OCI-LY3 (cell line): ENCODE measurements around the gene MBD4.

Experiments used
- H2AFZ ChIP-seq: fragments of 200-600, 300-600 bp; shearing (Covaris generic); 2 replicates; pipeline ENCODE4 v1.6.0; 2014; ENCODE audit warnings: antibody characterized with exemption, low read depth, low read length
- H3K27ac ChIP-seq: fragments of 200-600, 300-600 bp; sonication (generic); 2 replicates; pipeline ENCODE4 v1.5.1; 2014; ENCODE audit warnings: mild to moderate bottlenecking, low read length, moderate library complexity, mixed read lengths
- H3K27me3 ChIP-seq: fragments of 200-600, 300-600 bp; sonication (generic); 2 replicates; pipeline ENCODE4 v1.6.1; 2014; ENCODE audit warnings: low read depth, low read length, mixed read lengths
- H3K36me3 ChIP-seq: fragments of 200-600, 300-600 bp; sonication (generic); replicated peaks from 2 replicates; pipeline ENCODE3; 2014; ENCODE audit warnings: low read depth, low read length, mixed read lengths
- H3K4me1 ChIP-seq: fragments of 300-600, 200-600 bp; sonication (generic); 2 replicates; pipeline ENCODE4 v1.6.1; 2014; ENCODE audit warnings: low read length, mixed read lengths
- H3K4me2 ChIP-seq: fragments of 200-600, 300-600 bp; sonication (generic); 2 replicates; pipeline ENCODE4 v1.6.1; 2014; ENCODE audit warnings: low read length, mixed read lengths
- H3K4me3 ChIP-seq: fragments of 300-600, 200-600 bp; sonication (generic); 2 replicates; pipeline ENCODE4 v1.5.1; 2014; ENCODE audit warnings: antibody characterized with exemption, mild to moderate bottlenecking, low read length, moderate library complexity
- H3K79me2 ChIP-seq: fragments of 300-600, 200-600 bp; shearing (Covaris generic); 2 replicates; pipeline ENCODE4 v1.6.1; 2014; ENCODE audit warnings: mild to moderate bottlenecking, low read length, mixed read lengths
- H3K9ac ChIP-seq: fragments of 300-600, 200-600 bp; shearing (Covaris generic); 2 replicates; pipeline ENCODE4 v1.6.0; 2014; ENCODE audit warnings: mild to moderate bottlenecking, low read length, moderate library complexity
- H3K9me3 ChIP-seq: fragments of 200-600, 300-600 bp; shearing (Covaris generic); 2 replicates; pipeline ENCODE4 v1.6.1; 2014; ENCODE audit warnings: low read length, mixed read lengths; ENCODE audit not compliant: insufficient read depth
- H4K20me1 ChIP-seq: fragments of 200-600, 300-600 bp; sonication (generic); 2 replicates; pipeline ENCODE4 v1.6.1; 2016; ENCODE audit warnings: low read length, mixed read lengths; ENCODE audit not compliant: insufficient read depth
- EZH2phosphoT487 ChIP-seq: fragments of 200-600 bp; shearing (Covaris generic); IDR thresholded peaks from 2 replicates; pipeline ENCODE4 v1.6.1; 2018; ENCODE audit warnings: antibody characterized with exemption, mixed run types, low read depth
- TF ChIP-seq, protein P1 (sequence below): fragments of 200-600, 300-600 bp; sonication (generic); IDR thresholded peaks from 2 replicates; pipeline ENCODE4 v1.5.1; 2014; ENCODE audit warnings: antibody characterized with exemption, low read length, low read depth

MBD4 gene

DNA sequence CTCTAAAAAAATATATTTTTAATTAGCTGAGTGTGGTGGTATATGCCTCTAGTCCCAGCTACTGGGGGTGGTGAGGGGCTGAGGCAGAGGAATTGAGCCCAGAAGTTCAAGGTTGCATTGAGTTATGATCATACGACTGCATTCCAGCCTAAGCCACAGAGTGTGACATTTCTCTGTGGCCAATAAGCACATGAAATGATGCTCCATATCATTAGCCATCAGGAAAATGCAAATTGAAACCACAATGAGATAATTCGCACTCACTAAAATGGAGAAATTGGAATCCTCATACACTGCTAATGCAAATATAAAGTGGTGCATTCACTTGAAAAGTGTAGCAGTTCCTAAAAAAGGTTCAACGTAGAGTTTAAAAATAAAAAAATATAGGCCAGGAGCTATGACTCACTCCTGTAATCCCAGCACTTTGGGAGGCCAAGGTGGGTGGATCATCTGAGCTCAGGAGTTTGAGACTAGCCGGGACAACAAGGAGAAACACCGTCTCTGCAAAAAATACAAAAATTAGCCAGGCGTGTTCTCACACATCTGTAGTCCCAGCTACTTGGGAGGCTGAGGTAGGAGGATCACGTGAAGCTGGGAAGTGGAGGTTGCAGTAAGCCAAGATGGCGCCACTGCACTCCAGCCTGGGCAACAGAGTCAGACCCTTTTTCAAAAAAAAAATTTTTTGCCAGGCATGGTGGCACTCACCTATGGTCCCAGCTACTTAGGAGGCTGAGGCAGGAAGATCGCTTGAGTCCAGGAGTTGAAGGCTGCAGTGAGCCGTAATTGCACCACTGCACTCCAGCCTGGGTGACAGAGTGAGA, 35.4 kb upstream of the MBD4 start:
- no peak overlapping the region for H3K27ac ChIP-seq
- no peak overlapping the region for H3K9ac ChIP-seq
- H2AFZ ChIP-seq = no peak overlapping the region
- H4K20me1 ChIP-seq = no peaks in the 10 kb centered on the region
- no peaks in the 10 kb centered on the region for H3K9me3 ChIP-seq
- H3K4me1 ChIP-seq = peaks cover 7% of the 10 kb centered on the region
- no peak overlapping the region for H3K4me2 ChIP-seq
- H3K79me2 ChIP-seq = no peaks in the 10 kb centered on the region
- no peaks in the 10 kb centered on the region for H3K36me3 ChIP-seq
- no peaks in the 10 kb centered on the region for H3K27me3 ChIP-seq
- TF ChIP-seq EZH2phosphoT487 = no peak
- TF ChIP-seq, protein P1, sequence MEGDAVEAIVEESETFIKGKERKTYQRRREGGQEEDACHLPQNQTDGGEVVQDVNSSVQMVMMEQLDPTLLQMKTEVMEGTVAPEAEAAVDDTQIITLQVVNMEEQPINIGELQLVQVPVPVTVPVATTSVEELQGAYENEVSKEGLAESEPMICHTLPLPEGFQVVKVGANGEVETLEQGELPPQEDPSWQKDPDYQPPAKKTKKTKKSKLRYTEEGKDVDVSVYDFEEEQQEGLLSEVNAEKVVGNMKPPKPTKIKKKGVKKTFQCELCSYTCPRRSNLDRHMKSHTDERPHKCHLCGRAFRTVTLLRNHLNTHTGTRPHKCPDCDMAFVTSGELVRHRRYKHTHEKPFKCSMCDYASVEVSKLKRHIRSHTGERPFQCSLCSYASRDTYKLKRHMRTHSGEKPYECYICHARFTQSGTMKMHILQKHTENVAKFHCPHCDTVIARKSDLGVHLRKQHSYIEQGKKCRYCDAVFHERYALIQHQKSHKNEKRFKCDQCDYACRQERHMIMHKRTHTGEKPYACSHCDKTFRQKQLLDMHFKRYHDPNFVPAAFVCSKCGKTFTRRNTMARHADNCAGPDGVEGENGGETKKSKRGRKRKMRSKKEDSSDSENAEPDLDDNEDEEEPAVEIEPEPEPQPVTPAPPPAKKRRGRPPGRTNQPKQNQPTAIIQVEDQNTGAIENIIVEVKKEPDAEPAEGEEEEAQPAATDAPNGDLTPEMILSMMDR = no peak
- no peak overlapping the region for H3K4me3 ChIP-seq

DNA sequence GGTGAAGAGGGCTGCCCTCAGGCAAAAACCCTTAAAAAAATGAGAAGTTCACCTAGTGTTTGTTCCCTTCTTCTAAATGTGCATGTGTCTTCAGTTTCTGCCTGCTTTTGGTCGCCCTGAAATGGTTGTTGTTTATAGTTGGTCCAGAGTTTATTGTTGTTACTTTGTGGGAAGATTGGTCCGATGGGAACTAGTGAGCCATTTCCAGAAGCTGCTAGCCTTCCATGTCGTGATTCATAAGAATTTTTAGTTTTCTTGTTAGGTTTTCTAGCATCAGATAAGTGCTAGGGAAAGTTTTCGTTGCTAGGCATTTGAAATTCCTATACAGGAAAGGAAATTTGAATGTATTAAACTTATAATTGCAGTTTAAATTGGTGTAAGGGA, 34.0 kb upstream of the MBD4 start:
- H3K4me1 ChIP-seq = peaks cover 7% of the 10 kb centered on the region
- TF ChIP-seq EZH2phosphoT487 = no peak
- TF ChIP-seq, protein P1 = no peak
- no peak overlapping the region for H2AFZ ChIP-seq
- no peak overlapping the region for H3K4me2 ChIP-seq
- no peaks in the 10 kb centered on the region for H4K20me1 ChIP-seq
- no peaks in the 10 kb centered on the region for H3K9me3 ChIP-seq
- H3K9ac ChIP-seq = no peak overlapping the region
- H3K36me3 ChIP-seq = no peaks in the 10 kb centered on the region
- H3K27me3 ChIP-seq = no peaks in the 10 kb centered on the region
- H3K4me3 ChIP-seq = no peak overlapping the region
- no peak overlapping the region for H3K27ac ChIP-seq
- no peaks in the 10 kb centered on the region for H3K79me2 ChIP-seq

DNA sequence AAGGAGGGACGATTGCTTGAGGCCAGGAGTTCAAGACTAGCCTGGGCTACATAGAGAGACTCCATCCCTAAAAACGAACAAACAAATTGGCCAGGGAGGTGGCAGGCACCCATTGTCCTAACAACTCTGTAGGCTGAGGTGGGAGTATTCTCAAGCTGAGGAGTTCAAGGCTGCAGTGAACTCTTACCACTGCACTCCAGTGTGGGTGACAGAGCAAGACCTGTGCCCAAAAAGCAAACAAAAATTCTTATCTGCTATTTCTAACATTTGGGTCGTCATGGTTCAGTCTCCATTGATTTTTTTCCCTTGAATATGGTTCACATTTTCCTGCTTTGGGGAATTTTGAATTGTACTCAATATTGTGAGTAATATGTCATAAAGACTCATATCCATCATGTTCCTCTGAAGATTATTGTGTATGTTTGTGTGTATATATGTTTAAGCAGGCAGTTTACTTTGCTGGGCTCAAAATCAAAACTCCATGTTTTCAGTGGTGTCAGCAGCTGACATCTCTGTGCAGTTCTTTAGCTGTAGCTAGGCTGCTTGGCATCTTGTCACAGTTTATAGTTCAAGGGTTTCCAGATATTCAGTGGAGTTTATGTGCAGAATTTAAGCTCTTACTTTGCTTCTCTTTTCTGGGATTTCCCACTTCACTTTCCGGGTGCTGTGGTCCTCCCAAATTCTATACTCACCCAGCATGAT, 33.5 kb upstream of the MBD4 start:
- no peak overlapping the region for H3K4me3 ChIP-seq
- TF ChIP-seq, protein P1 = no peak
- TF ChIP-seq EZH2phosphoT487 = no peak
- H3K9me3 ChIP-seq = no peaks in the 10 kb centered on the region

DNA sequence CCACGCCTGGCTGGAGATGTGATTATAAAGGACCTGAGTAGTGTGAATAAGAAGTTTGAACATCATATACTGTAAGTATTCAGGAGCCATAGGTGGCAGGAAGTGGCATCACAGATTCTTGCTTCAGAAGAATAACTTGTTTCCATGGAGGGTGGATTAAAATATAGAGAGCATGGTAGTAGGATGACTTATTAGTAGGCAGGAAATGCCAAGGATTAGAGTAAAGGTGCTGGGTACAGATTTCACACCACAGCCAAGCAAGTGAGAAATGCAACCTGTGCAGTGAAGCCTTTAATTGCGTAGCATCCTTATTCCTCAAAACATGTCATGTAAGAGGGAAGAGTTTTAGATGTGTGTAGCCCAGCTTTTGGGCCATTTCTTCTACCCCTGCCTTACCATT, 31.1 kb upstream of the MBD4 start:
- Histone ChIP-seq H3K4me2 (no peak overlapping the region), H3K4me1 (peaks cover 7% of the 10 kb centered on the region), H4K20me1 (no peaks in the 10 kb centered on the region), H2AFZ (no peak overlapping the region), H3K79me2 (no peaks in the 10 kb centered on the region), H3K36me3 (no peaks in the 10 kb centered on the region), H3K9ac (no peak overlapping the region), H3K27ac (no peak overlapping the region), H3K9me3 (no peaks in the 10 kb centered on the region), H3K27me3 (no peaks in the 10 kb centered on the region), H3K4me3 (no peak overlapping the region)
- TF ChIP-seq EZH2phosphoT487 = no peak
- TF ChIP-seq, protein P1 = no peak

More for the DNA sequence above, 33.5 kb upstream of the MBD4 start:
- peaks cover 7% of the 10 kb centered on the region for H3K4me1 ChIP-seq
- no peaks in the 10 kb centered on the region for H3K79me2 ChIP-seq
- H3K9ac ChIP-seq = no peak overlapping the region
- H4K20me1 ChIP-seq = no peaks in the 10 kb centered on the region
- H3K36me3 ChIP-seq = no peaks in the 10 kb centered on the region
- H2AFZ ChIP-seq = no peak overlapping the region
- H3K27me3 ChIP-seq = no peaks in the 10 kb centered on the region
- H3K27ac ChIP-seq = no peak overlapping the region
- no peak overlapping the region for H3K4me2 ChIP-seq
